IMR-90 (cell line): Measurements from ENCODE around the gene PPP3CA. TPM values are rescaled to one million over a fixed set of nuclear protein-coding genes. Genes with fewer than 3 reads are reported as not detected.

Experiments
- ATAC-seq: fragments of 200-7000 bp; cut with Tn5 transposase; 2 replicates; pipeline ENCODE4 v1.9.1; 2020; ENCODE audit warnings: low read depth, mild to moderate bottlenecking, moderate library complexity
- BruUV-seq: library from RNA; stranded (reverse); fragments of 400-500 nt; replicated peaks from 2 replicates; lab custom pipeline; 2021; lab: Mats Ljungman, UMichigan
- CTCF ChIA-PET: fragments of 300-600 bp; formaldehyde crosslinking; extraction: SDS; loops from one replicate; lab custom pipeline; 2021; ENCODE audit warnings: antibody characterized with exemption; lab: Yijun Ruan, JAX
- POLR2A ChIA-PET: fragments of 300-600 bp; sonication (Branson Sonifier 250); formaldehyde crosslinking; loops from one replicate; lab custom pipeline; 2022; ENCODE audit warnings: antibody characterized with exemption; ENCODE audit not compliant: unreplicated experiment; lab: Charles Lee
- DNase-seq: peaks from one replicate; pipeline ENCODE4 v3.0.0; 2013
- H2AFZ ChIP-seq: replicated peaks from 2 replicates; pipeline ENCODE3; 2013; ENCODE audit warnings: low read length, mild to moderate bottlenecking; ENCODE audit not compliant: poor library complexity
- H2AK5ac ChIP-seq: 2 replicates; pipeline ENCODE4 v1.6.1; 2013; ENCODE audit warnings: low read depth, low read length, inconsistent platforms
- H2AK9ac ChIP-seq: replicated peaks from 2 replicates; pipeline ENCODE3; 2013; ENCODE audit warnings: mild to moderate bottlenecking, low read depth, low read length, moderate library complexity; ENCODE audit not compliant: poor library complexity
- H2BK120ac ChIP-seq: 2 replicates; pipeline ENCODE4 v1.6.1; 2013; ENCODE audit warnings: low read depth, low read length, inconsistent platforms
- H2BK15ac ChIP-seq: 3 replicates; pipeline ENCODE4 v1.6.1; 2013; ENCODE audit warnings: low read depth, low read length, inconsistent platforms
- H2BK20ac ChIP-seq: 2 replicates; pipeline ENCODE4 v1.6.1; 2013; ENCODE audit warnings: low read depth, mild to moderate bottlenecking, inconsistent platforms, low read length, moderate library complexity
- H2BK5ac ChIP-seq: 2 replicates; pipeline ENCODE4 v1.6.1; 2013; ENCODE audit warnings: mild to moderate bottlenecking, low read depth, low read length, inconsistent platforms; ENCODE audit not compliant: poor library complexity, severe bottlenecking
- H3K14ac ChIP-seq: replicated peaks from 2 replicates; pipeline ENCODE4 v1.6.1; 2013; ENCODE audit warnings: low read depth, low read length, inconsistent platforms
- H3K18ac ChIP-seq: 2 replicates; pipeline ENCODE4 v1.6.1; 2013; ENCODE audit warnings: low read depth, low read length, control low read depth
- H3K23ac ChIP-seq: 2 replicates; pipeline ENCODE4 v1.6.1; 2013; ENCODE audit warnings: low read depth, low read length, inconsistent platforms
- H3K27ac ChIP-seq: 2 replicates; pipeline ENCODE4 v1.5.1; 2013; ENCODE audit warnings: mild to moderate bottlenecking, control low read depth, low read length; ENCODE audit not compliant: insufficient read depth
- H3K27me3 ChIP-seq: 2 replicates; pipeline ENCODE4 v1.6.1; 2013; ENCODE audit warnings: low read length; ENCODE audit not compliant: control insufficient read depth, insufficient read depth
- H3K36me3 ChIP-seq: 2 replicates; pipeline ENCODE4 v1.6.1; 2013; ENCODE audit warnings: low read length, mixed read lengths; ENCODE audit not compliant: control insufficient read depth, insufficient read depth
- H3K4ac ChIP-seq: 2 replicates; pipeline ENCODE4 v1.6.1; 2013; ENCODE audit warnings: low read depth, low read length, inconsistent platforms
- H3K4me1 ChIP-seq: 2 replicates; pipeline ENCODE4 v1.6.1; 2013; ENCODE audit warnings: low read length, mixed read lengths; ENCODE audit not compliant: control insufficient read depth, insufficient read depth
- H3K4me2 ChIP-seq: 2 replicates; pipeline ENCODE4 v1.6.1; 2013; ENCODE audit warnings: low read depth, mild to moderate bottlenecking, control low read depth, low read length, moderate library complexity
- H3K4me3 ChIP-seq: 2 replicates; pipeline ENCODE4 v1.5.1; 2013; ENCODE audit warnings: low read depth, mild to moderate bottlenecking, control low read depth, low read length, moderate library complexity; ENCODE audit not compliant: insufficient read depth
- H3K56ac ChIP-seq: 2 replicates; pipeline ENCODE4 v1.6.1; 2013; ENCODE audit warnings: low read length, inconsistent platforms; ENCODE audit not compliant: insufficient read depth; ENCODE audit errors: extremely low read depth
- H3K79me1 ChIP-seq, 2 experiments: 2 replicates each; pipeline ENCODE4 v1.6.1; 2013; ENCODE audit warnings: low read length in 2 of 2, inconsistent platforms in 1 of 2, low read depth in 1 of 2
- H3K9ac ChIP-seq: 2 replicates; pipeline ENCODE4 v1.6.1; 2013; ENCODE audit warnings: low read depth, low read length, control low read depth
- H3K9me1 ChIP-seq: 2 replicates; pipeline ENCODE4 v1.6.1; 2013; ENCODE audit warnings: low read length, inconsistent platforms; ENCODE audit not compliant: insufficient read depth
- H3K9me3 ChIP-seq: 2 replicates; pipeline ENCODE4 v1.6.1; 2013; ENCODE audit warnings: low read length; ENCODE audit not compliant: control insufficient read depth, insufficient read depth
- H4K20me1 ChIP-seq: 2 replicates; pipeline ENCODE4 v1.6.1; 2013; ENCODE audit warnings: low read length, inconsistent platforms; ENCODE audit not compliant: insufficient read depth
- H4K5ac ChIP-seq: 2 replicates; pipeline ENCODE4 v1.6.1; 2013; ENCODE audit warnings: mild to moderate bottlenecking, low read depth, low read length, control low read depth
- H4K8ac ChIP-seq, 2 experiments: 2 replicates each; pipeline ENCODE4 v1.6.1; 2013; ENCODE audit warnings: low read depth in 2 of 2, low read length in 2 of 2, control low read depth in 1 of 2, inconsistent platforms in 1 of 2
- H4K91ac ChIP-seq: 2 replicates; pipeline ENCODE4 v1.6.1; 2013; ENCODE audit warnings: low read depth, low read length, inconsistent platforms; ENCODE audit not compliant: insufficient read depth
- BHLHE40 ChIP-seq: fragments of 150-350 bp; IDR thresholded peaks from 2 replicates; pipeline ENCODE4 v1.6.1; 2016; ENCODE audit warnings: mild to moderate bottlenecking, low read depth, low read length
- CEBPB ChIP-seq: IDR thresholded peaks from 2 replicates; pipeline ENCODE4 v1.6.1; 2012; ENCODE audit warnings: low read depth, low read length, improper control_type of control experiment
- CHD1 ChIP-seq: IDR thresholded peaks from 2 replicates; pipeline ENCODE4 v1.6.1; 2012; ENCODE audit warnings: low read depth, low read length, improper control_type of control experiment
- FOS ChIP-seq: fragments of 150-350 bp; IDR thresholded peaks from 2 replicates; pipeline ENCODE4 v1.6.1; 2016; ENCODE audit warnings: low read depth, low read length
- MAFK ChIP-seq: IDR thresholded peaks from 2 replicates; pipeline ENCODE4 v1.6.1; 2012; ENCODE audit warnings: low read depth, low read length, improper control_type of control experiment
- MAZ ChIP-seq: IDR thresholded peaks from 2 replicates; pipeline ENCODE4 v1.6.1; 2012; ENCODE audit warnings: low read depth, mild to moderate bottlenecking, low read length, improper control_type of control experiment, moderate library complexity, borderline replicate concordance
- MXI1 ChIP-seq: IDR thresholded peaks from 2 replicates; pipeline ENCODE4 v1.6.1; 2012; ENCODE audit warnings: low read depth, mild to moderate bottlenecking, low read length, moderate library complexity, borderline replicate concordance
- NFE2L2 ChIP-seq: fragments of 150-350 bp; IDR thresholded peaks from 2 replicates; pipeline ENCODE4 v1.6.1; 2016; ENCODE audit warnings: low read depth, mild to moderate bottlenecking, low read length
- POLR2A ChIP-seq: IDR thresholded peaks from 2 replicates; pipeline ENCODE4 v1.6.1; 2012; ENCODE audit warnings: mild to moderate bottlenecking, low read depth, low read length
- RAD21 ChIP-seq: IDR thresholded peaks from 2 replicates; pipeline ENCODE4 v1.6.1; 2012; ENCODE audit warnings: low read length, improper control_type of control experiment
- RCOR1 ChIP-seq: IDR thresholded peaks from 2 replicates; pipeline ENCODE4 v1.6.1; 2012; ENCODE audit warnings: mild to moderate bottlenecking, low read length, improper control_type of control experiment; ENCODE audit not compliant: insufficient replicate concordance
- RFX5 ChIP-seq: IDR thresholded peaks from 2 replicates; pipeline ENCODE4 v1.8.0; 2012; ENCODE audit warnings: low read depth, mild to moderate bottlenecking, low read length, moderate library complexity
- SMC3 ChIP-seq: fragments of 150-350 bp; IDR thresholded peaks from 2 replicates; pipeline ENCODE4 v1.6.1; 2016; ENCODE audit warnings: low read depth, mild to moderate bottlenecking, antibody characterized with exemption, low read length, moderate library complexity
- WGBS, 2 experiments: methylation state at CpG; one replicate each; pipeline versions ENCODE4 v1.1.5 to v1.1.7; 2013; ENCODE audit warnings: missing lambda C conversion rate in 2 of 2; ENCODE audit not compliant: insufficient read length in 1 of 2; ENCODE audit errors: extremely low coverage in 2 of 2; 5-methylcytosine and 5-hydroxymethylcytosine counted together
- dilution Hi-C: fragments of 300-500 bp; cut with HindIII; formaldehyde crosslinking; loops from one replicate; pipeline ENCODE4 v1.14.3; 2018; ENCODE audit warnings: low sequenced_read_pairs; ENCODE audit not compliant: unreplicated experiment
- in situ Hi-C: fragments of 300-500 bp; cut with MboI; formaldehyde crosslinking; loops from 3 replicates; pipeline ENCODE4 v1.14.3; 2019; ENCODE audit warnings: low sequenced_read_pairs, inconsistent platforms, mixed read lengths
- intact Hi-C: fragments of 100-400 bp; cut with micrococcal nuclease; formaldehyde crosslinking; loops from 2 replicates; pipeline ENCODE4 v1.10.0; 2022
- polyA plus RNA-seq, 3 experiments: library from polyadenylated mRNA; depleted of rRNA; stranded (reverse); fragments of >200 nt; gene quantifications; 2 replicates each; pipeline ENCODE4 v1.2.3, GENCODE V29; 2012; ENCODE audit warnings: low replicate concordance in 1 of 3
- total RNA-seq: library from RNA; depleted of rRNA; stranded (reverse); fragments of >200 nt; gene quantifications from 2 replicates; pipeline ENCODE4 v1.2.3, GENCODE V29; 2012
- TF ChIP-seq, protein P1 (sequence below): fragments of 150-350 bp; IDR thresholded peaks from 2 replicates; pipeline ENCODE4 v1.6.1; 2016; ENCODE audit warnings: low read depth, mild to moderate bottlenecking, low read length, moderate library complexity, borderline replicate concordance
- TF ChIP-seq, protein P2 (sequence below): conservative IDR thresholded peaks from 2 replicates; pipeline ENCODE4 v1.5.1; 2012; ENCODE audit warnings: mild to moderate bottlenecking, low read depth, low read length, improper control_type of control experiment
- TF ChIP-seq, protein P3 (sequence below): fragments of 150-350 bp; IDR thresholded peaks from 2 replicates; pipeline ENCODE4 v1.6.1; 2017; ENCODE audit warnings: mild to moderate bottlenecking, antibody characterized with exemption, low read length, low read depth

Gene PPP3CA
- total and polyA plus RNA-seq, 2 of the 4 experiments (the other 2 are of a cell fraction), result 14.5 to 48.6 TPM

DNA sequence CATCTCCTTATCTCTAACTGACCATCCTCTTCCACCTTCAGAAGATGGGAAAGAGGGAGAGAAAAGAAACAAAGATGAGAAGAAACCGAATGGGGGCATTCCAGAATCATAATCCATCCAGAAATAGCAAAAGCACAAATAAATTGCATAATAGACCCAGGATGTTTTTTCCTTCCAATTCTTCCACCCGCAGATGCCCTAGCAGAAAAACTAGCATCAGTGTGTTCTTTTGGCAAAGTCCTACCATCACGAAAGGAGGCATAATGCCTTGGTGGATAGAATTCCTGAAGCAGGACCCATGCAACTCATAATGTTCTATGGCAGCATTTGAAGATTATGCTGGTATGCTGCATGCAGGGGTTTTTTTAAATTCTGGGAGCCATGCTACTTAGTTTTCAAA is 279.2 kb downstream of the PPP3CA start:
- H3K9me1 ChIP-seq, result no peaks in the 10 kb centered on the region
- peaks cover 3% of the 10 kb centered on the region; the same call in 1 of the 2 replicates for H3K4me1 ChIP-seq
- H3K23ac ChIP-seq, result no peak overlapping the region
- H3K4ac ChIP-seq, result no peak overlapping the region
- no peak overlapping the region for H2AK5ac ChIP-seq
- H4K20me1 ChIP-seq, result no peaks in the 10 kb centered on the region
- H2AK9ac ChIP-seq, result no peak overlapping the region
- intact Hi-C loops (no loop called here), dilution Hi-C loops (no loop called here), in situ Hi-C loops (no loop called here)
- DNase-seq (no peak), ATAC-seq (no peak)
- no peak overlapping the region for H4K91ac ChIP-seq
- H3K79me1 ChIP-seq, result no peaks in the 10 kb centered on the region
- no CpG with 5 or more reads among the region's 3 CpGs for WGBS, 2 experiments
- H3K9me3 ChIP-seq, result no peaks in the 10 kb centered on the region
- BruUV-seq, result no TSS peak
- no peak overlapping the region for H2AFZ ChIP-seq
- no peak overlapping the region for H3K56ac ChIP-seq
- TF ChIP-seq RFX5 (no peak), SMC3 (no peak), BHLHE40 (no peak), CHD1 (no peak), RAD21 (no peak), CEBPB (no peak), NFE2L2 (no peak), RCOR1 (no peak), FOS (no peak), POLR2A (no peak), MXI1 (no peak), MAFK (no peak), MAZ (no peak)
- TF ChIP-seq, protein P1, sequence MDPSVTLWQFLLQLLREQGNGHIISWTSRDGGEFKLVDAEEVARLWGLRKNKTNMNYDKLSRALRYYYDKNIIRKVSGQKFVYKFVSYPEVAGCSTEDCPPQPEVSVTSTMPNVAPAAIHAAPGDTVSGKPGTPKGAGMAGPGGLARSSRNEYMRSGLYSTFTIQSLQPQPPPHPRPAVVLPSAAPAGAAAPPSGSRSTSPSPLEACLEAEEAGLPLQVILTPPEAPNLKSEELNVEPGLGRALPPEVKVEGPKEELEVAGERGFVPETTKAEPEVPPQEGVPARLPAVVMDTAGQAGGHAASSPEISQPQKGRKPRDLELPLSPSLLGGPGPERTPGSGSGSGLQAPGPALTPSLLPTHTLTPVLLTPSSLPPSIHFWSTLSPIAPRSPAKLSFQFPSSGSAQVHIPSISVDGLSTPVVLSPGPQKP, result no peak
- TF ChIP-seq, protein P2, sequence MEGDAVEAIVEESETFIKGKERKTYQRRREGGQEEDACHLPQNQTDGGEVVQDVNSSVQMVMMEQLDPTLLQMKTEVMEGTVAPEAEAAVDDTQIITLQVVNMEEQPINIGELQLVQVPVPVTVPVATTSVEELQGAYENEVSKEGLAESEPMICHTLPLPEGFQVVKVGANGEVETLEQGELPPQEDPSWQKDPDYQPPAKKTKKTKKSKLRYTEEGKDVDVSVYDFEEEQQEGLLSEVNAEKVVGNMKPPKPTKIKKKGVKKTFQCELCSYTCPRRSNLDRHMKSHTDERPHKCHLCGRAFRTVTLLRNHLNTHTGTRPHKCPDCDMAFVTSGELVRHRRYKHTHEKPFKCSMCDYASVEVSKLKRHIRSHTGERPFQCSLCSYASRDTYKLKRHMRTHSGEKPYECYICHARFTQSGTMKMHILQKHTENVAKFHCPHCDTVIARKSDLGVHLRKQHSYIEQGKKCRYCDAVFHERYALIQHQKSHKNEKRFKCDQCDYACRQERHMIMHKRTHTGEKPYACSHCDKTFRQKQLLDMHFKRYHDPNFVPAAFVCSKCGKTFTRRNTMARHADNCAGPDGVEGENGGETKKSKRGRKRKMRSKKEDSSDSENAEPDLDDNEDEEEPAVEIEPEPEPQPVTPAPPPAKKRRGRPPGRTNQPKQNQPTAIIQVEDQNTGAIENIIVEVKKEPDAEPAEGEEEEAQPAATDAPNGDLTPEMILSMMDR, result no peak
- TF ChIP-seq, protein P3, sequence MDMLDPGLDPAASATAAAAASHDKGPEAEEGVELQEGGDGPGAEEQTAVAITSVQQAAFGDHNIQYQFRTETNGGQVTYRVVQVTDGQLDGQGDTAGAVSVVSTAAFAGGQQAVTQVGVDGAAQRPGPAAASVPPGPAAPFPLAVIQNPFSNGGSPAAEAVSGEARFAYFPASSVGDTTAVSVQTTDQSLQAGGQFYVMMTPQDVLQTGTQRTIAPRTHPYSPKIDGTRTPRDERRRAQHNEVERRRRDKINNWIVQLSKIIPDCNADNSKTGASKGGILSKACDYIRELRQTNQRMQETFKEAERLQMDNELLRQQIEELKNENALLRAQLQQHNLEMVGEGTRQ, result no peak
- H2BK20ac ChIP-seq, result no peak overlapping the region
- H3K18ac ChIP-seq, result no peak overlapping the region
- no peak overlapping the region for H3K14ac ChIP-seq
- no peak overlapping the region for H3K9ac ChIP-seq
- no peak overlapping the region for H3K4me2 ChIP-seq
- H3K27ac ChIP-seq, result no peak overlapping the region
- ChIA-PET POLR2A (no interaction called here), CTCF (no interaction called here)
- H2BK120ac ChIP-seq, result no peak overlapping the region
- no peak overlapping the region for H4K8ac ChIP-seq
- no peak overlapping the region for H2BK15ac ChIP-seq
- no peak overlapping the region for H2BK5ac ChIP-seq
- H3K27me3 ChIP-seq, result no peaks in the 10 kb centered on the region
- H4K5ac ChIP-seq, result no peak overlapping the region
- peaks cover 2% of the 10 kb centered on the region; the same call in 1 of the 2 replicates for H3K36me3 ChIP-seq
- H3K4me3 ChIP-seq, result no peak overlapping the region
